NCI-H510A (cell line): ENCODE data around the gene NPR3.

Experiments used
- DNase-seq: peaks from one replicate; lab custom pipeline; 2025; lab: John Stamatoyannopoulos, UW

Gene NPR3

DNA sequence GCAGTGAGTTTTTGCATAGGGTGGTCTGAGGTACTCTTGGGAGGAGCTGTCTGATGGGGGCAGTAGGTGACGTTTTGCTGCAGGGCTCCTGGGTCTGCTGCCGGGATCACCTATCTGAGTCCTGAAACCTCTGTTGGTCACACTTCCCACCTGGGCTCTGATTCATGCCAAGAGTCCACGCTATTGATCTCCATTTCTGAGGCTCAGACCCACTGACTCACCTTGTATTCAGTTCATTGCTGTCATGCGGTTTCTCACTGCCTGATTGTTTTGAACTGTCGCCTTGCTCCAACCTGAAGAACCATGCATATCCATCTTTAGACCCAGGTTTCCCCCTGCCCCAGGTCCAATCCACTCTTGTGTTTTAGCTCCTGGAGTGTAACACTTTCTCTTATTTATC, 101.3 kb downstream of the NPR3 start:
- DNase-seq = no peak

DNA sequence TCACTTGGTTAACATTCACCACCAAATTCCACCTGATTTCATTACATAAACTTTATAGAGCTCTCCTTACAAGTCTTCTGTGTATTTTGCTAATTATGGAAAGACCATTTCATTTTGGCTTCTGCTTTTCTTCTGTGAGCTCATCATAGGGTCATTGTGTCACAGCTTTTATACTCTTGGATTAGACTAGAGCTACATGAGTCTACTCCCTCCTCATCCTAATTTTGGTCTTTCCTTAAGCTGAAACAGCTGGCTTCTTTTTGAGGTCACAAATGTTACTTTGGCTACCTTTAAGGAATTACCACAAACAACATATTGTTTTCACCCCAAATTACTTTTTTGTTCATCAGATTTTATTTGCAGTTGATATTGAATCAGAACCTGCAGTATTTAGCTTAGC, 103.0 kb downstream of the NPR3 start:
- DNase-seq = no peak

DNA sequence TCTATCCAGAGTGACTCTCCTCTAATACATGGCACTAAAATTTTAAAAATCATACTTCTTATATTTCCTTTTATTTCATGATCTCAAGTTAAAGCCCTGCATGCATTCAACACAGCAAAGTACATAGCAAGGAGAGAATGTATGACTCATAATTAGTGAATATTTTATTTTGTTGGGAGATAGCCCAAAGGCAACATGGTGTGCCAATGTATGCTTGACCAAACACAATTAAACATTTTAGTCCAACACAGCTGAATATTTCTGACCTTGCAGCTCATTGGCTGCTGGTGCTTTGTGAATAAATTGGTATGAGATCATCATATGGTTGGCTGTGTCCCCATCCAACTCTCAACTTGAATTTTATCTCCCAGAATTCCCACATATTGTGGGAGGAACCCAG, 103.5 kb downstream of the NPR3 start:
- DNase-seq = no peak

DNA sequence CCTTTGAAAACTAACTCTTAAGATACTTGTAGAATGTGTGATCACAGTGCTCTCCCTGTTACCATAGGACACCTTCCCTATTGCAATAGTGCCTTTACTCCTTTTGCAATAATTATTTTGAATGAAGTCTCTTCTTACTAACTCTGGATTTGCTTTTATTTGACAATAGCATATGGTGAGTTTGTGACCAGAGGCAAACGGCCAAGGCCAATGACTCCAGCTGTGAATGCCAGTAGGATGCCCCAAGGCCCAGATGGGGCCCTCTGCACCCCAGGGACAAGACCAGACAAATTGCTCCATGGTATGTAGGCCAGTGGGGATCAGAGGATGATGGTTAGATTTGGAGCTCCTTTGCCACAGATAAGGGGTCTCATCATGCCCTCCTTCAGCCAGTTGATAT, 116.9 kb downstream of the NPR3 start:
- no peak for DNase-seq

DNA sequence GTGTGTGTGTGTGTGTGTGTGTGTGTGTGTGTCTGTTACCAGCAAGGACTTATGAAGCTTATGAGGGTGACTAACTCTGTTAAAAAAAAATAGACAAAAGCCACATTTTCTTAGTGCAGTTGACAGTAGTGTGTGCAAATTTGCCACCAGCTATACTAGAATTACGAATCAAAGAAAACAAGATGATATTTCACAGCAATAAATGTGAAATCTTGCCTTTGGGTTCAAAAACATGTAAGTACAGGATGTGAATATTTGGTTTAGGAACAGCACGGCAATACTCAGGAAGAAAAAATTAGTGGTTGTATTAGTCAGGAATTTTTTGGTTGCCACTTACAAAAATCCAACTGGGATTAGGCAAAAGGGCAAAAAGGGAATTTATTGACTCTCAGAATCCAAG, 117.4 kb downstream of the NPR3 start:
- DNase-seq = no peak

DNA sequence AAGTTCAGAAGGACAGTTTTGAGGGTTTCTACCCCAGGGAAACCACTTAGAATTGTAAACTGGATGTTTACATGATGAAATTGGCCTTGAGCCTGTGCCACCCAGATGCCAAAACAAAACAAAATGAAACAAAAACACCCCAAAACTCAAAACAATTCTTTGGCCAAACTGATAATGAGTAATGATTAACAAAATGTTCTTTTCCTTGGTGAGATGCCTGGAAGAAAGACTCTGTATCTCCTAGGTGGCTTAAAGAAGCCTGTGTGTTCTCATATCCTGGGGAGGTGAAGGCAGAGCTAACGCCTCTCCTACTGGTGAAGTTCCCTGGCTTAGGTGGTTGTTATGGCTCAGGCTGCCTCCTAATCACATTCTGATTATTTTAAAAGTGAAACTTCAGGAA, 120.5 kb downstream of the NPR3 start:
- DNase-seq = no peak

DNA sequence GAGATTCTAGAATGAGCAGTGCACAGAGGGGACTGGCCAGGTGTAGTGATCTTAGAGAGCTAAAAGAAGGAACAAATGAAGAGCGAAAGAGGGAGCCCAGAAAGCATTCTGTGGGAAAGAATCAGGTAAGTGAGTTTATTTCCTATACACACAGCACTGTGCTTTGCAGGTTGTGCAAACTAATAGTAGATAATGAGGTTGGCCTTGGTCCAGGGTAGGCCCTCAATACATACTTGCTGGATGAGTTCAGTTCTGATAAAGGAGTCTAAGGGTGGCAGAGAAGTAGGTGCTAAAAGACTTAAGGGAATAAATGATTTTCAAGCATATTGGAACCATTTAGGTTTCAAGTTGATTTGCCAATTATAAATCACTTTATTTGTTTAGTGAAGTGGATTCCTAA, 122.0 kb downstream of the NPR3 start:
- no peak for DNase-seq

DNA sequence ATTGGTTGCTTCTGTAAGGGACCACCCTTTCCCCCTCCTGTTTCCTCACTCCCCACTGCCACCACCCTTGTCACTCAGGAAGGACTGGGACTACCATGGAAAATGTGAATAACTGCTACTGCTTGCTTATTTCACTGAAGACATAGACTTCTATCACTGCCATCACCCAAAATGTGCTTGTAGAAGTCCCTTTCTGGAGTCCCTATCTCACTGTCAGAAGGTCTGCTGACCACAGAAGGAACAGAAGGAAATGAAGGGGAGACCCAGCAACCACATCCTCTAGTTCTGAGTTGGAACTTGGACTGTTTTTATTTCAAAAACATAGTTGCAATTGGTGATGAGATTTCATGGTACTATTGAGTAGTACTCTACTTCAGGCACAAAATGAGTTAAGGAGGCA, 122.5 kb downstream of the NPR3 start:
- DNase-seq = no peak

DNA sequence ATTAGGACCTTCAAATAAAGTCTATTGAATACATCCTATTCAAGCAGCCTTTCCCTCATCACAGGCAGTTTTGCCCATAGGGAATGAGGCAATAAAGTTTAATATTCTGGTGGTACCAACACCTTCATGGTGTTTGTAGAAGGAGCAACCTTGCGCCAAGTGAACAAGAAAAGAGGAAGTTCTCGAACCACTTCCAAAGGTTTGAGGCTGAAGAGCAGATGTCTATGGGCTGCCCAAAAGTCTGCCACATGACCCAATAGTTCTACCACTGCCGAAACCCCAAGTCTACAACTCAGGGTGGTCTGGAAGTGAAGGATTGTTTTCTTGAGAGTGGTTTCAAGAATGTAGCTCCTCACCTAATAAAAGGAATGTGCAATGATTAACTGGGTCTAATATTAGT, 123.1 kb downstream of the NPR3 start:
- DNase-seq = no peak

DNA sequence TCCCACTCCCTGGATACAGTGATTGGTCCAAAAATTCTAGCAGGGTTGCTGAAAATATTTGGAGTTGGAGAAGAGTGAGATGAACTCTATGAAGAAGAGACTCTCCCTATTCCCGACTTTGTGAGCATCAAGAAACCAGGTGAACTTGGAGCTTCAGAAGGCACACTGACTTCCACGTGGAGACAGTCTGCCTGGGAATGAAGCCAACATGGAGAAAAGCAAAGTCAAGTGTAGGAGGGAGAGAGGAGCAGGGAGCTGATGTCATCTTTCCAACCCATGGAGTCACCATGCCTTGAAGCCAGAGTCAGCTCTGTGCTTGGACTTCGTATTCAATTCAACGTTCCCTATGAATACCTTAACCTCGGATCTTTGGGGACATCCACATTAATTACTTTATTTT, 125.1 kb downstream of the NPR3 start:
- DNase-seq = no peak

DNA sequence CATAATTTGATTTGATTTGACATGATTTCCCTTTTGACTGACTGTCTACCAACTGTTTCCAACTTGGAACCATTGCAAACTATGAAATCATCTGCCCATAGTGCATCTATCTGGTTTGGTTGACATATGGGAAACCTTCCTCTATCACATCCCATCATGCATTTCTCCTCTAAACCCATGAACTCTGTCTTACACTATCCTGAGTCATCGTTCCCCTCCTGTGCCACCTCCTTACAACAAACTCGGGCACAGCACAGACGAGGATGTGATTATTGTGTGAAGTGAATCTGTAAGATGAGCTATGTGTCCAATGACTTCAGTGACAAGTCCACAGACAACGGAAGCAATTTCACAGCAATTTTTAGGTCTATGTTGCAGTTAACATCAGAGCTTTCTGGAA, 126.1 kb downstream of the NPR3 start:
- no peak for DNase-seq

DNA sequence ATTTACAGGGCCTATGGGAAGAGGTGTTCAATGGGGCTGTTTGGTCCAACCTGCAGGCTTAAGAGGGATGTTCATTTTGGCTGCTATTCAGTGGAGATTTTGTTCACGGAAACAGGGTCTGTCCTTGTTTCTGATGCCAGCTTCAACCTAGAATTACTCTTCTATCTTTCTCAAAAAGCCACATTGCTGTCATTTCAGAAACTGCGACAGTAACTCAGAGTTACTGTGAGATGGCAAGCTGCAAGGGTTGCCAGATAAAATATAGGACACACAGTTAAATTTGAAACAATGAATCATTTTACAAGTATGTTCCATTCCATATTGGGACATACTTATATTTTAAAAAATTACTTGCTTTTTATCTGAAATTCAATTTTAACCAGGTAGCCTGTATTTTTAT, 128.0 kb downstream of the NPR3 start:
- no peak for DNase-seq

DNA sequence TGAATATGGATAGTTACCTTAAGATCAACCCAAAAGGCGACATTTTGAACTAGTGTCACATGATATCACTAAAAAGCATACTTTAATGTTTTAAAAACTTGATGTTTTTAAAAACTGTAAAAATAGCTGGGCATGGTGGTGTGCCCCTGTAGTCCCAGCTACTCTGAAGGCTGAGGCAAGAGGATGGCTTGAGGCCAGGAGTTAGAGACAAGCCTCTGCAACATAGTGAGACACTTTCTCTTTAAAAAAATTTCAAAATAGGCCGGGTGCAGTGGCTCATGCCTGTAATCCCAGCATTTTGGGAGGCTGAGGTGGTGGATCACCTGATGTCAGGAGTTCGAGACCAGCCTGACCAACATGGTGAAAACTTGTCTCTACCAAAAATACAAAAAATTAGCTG, 129.5 kb downstream of the NPR3 start:
- no peak for DNase-seq
